GM19372 (cell line): ENCODE results near the gene LPAR5.

Source experiments
- ATAC-seq: cut with Tn5 transposase; IDR thresholded peaks from one replicate; pipeline ENCODE4 v1.9.1; 2021; ENCODE audit warnings: mild to moderate bottlenecking, low read depth, moderate library complexity; ENCODE audit not compliant: unreplicated experiment

Gene LPAR5

GRCh38 chr12:6639151-6639801 lies 3.5 kb upstream of the LPAR5 start:
- ATAC-seq = no peak

GRCh38 chr12:6638305-6638704 lies 2.5 kb upstream of the LPAR5 start:
- no peak for ATAC-seq

- no peak for ATAC-seq
Measured at GRCh38 chr12:6635375-6635855, 344 bp downstream of the LPAR5 start.

- peak; percentile 49 for ATAC-seq
Measured at GRCh38 chr12:6632026-6632983, 3.5 kb downstream of the LPAR5 start.

GRCh38 chr12:6631549-6631961 lies 4.2 kb downstream of the LPAR5 start:
- no peak for ATAC-seq

GRCh38 chr12:6630736-6631135 lies 5.0 kb downstream of the LPAR5 start:
- no peak for ATAC-seq

- no peak for ATAC-seq
Measured at GRCh38 chr12:6627616-6628015, 8.1 kb downstream of the LPAR5 start.

- ATAC-seq = no peak
Measured at GRCh38 chr12:6626654-6627283, 9.0 kb downstream of the LPAR5 start.

GRCh38 chr12:6620885-6621274 lies 14.9 kb downstream of the LPAR5 start:
- ATAC-seq = no peak

- no peak for ATAC-seq
Measured at GRCh38 chr12:6620137-6620884, 15.4 kb downstream of the LPAR5 start.

GRCh38 chr12:6618483-6619225 lies 17.1 kb downstream of the LPAR5 start:
- ATAC-seq = no peak

GRCh38 chr12:6615802-6616201 lies 20.0 kb downstream of the LPAR5 start:
- no peak for ATAC-seq

GRCh38 chr12:6614513-6615172 lies 21.1 kb downstream of the LPAR5 start:
- no peak for ATAC-seq

GRCh38 chr12:6613776-6614512 lies 21.8 kb downstream of the LPAR5 start:
- no peak for ATAC-seq

- no peak for ATAC-seq
Measured at GRCh38 chr12:6613015-6613775, 22.6 kb downstream of the LPAR5 start.

- no peak for ATAC-seq
Measured at GRCh38 chr12:6612652-6613014, 23.1 kb downstream of the LPAR5 start.

- ATAC-seq = no peak
Measured at GRCh38 chr12:6612247-6612646, 23.5 kb downstream of the LPAR5 start.
